Activated T-helper 1 cell treated with anti-CD3 and anti-CD28 coated beads, Interleukin-2, amount 50 U/mL, for 16 hours (primary cell): ENCODE measurements around the gene SERF2.
"Not testable (repeated sequence)": the region's sequence is repeated elsewhere in the genome, so short reads cannot be mapped to it uniquely, and the experiment has no call there.

Experiments used
- DNase-seq, 2 donors: peaks; one replicate each; pipeline ENCODE4 v3.0.0-alpha.2; 2020; ENCODE audit warnings: low read depth in 1 of 2, low spot score in 1 of 2

SERF2 gene

GRCh38 chr15:43793647-43794046 is 1.5 kb downstream of the SERF2 start:
- DNase-seq, result no peak

GRCh38 chr15:43794269-43795037 is 2.3 kb downstream of the SERF2 start:
- no peak for DNase-seq

GRCh38 chr15:43795197-43795596 is 3.1 kb downstream of the SERF2 start:
- DNase-seq, result no peak

GRCh38 chr15:43795997-43796396 is 3.9 kb downstream of the SERF2 start:
- DNase-seq, result no peak

- DNase-seq, result no peak
Measured at GRCh38 chr15:43796566-43796965, 4.4 kb downstream of the SERF2 start.

GRCh38 chr15:43799209-43799944 is 7.3 kb downstream of the SERF2 start:
- no peak for DNase-seq

GRCh38 chr15:43799945-43800285 is 7.8 kb downstream of the SERF2 start, which contains the start of gene SERINC4:
Gene SERINC4, minus strand, starts transcription at chr15:43800220. Its CDS starts 234 bp downstream, at chr15:43799986.
- DNase-seq, result no peak

- peak; percentile 85 to 88 for DNase-seq
Measured at GRCh38 chr15:43800286-43801141, 8.4 kb downstream of the SERF2 start, which contains the start of gene HYPK. Gene HYPK, plus strand, starts transcription at chr15:43800599. Its CDS starts 24 bp downstream, at chr15:43800623.

- not testable (repeated sequence) for DNase-seq
Measured at GRCh38 chr15:43802676-43803075, 10.6 kb downstream of the SERF2 start.

GRCh38 chr15:43808435-43808950 is 16.4 kb downstream of the SERF2 start:
- DNase-seq, result no peak

- DNase-seq, result no peak
Measured at GRCh38 chr15:43808960-43809678, 17.0 kb downstream of the SERF2 start.

GRCh38 chr15:43815064-43815463 is 22.9 kb downstream of the SERF2 start:
- not testable (repeated sequence) for DNase-seq

- no peak for DNase-seq
Measured at GRCh38 chr15:43821505-43821904, 29.4 kb downstream of the SERF2 start.

- peak; percentile 75 to 84 for DNase-seq
Measured at GRCh38 chr15:43824302-43825246, 32.5 kb downstream of the SERF2 start, which contains the start of gene MFAP1. Gene MFAP1, minus strand, starts transcription at chr15:43824690. Its CDS starts 121 bp downstream, at chr15:43824569.

GRCh38 chr15:43825305-43825704 is 33.2 kb downstream of the SERF2 start:
- not testable (repeated sequence) for DNase-seq

GRCh38 chr15:43826029-43826507 is 33.9 kb downstream of the SERF2 start:
- DNase-seq, result no peak

GRCh38 chr15:43826508-43827341 is 34.6 kb downstream of the SERF2 start, which contains the start of gene WDR76:
Gene WDR76, plus strand, starts transcription at chr15:43827002. Its CDS starts 31 bp downstream, at chr15:43827033.
- peak; percentile 38 to 63 for DNase-seq

GRCh38 chr15:43828061-43828657 is 36.0 kb downstream of the SERF2 start:
- no peak for DNase-seq
